Naive thymus-derived CD8-positive, alpha-beta T cell (primary cell): ENCODE data around the gene CAMK2D. TPM values are rescaled to one million over a fixed set of nuclear protein-coding genes. Genes with fewer than 3 reads are reported as not detected.

ENCODE experiments used
- ATAC-seq, 2 donors: fragments of 150-1000 bp; cut with Tn5 transposase in 1 of 2; sonication (Bioruptor Pico), chemical (Tn5 transposase) in 1 of 2; 1 replicate in 1 of 2; 2 replicates in 1 of 2; pipeline ENCODE4 v1.10.0; 2021; ENCODE audit warnings: mild to moderate bottlenecking in 2 of 2, moderate library complexity in 2 of 2
- POLR2A ChIA-PET: fragments of 350-600 bp; sonication (Branson Sonifier 250); formaldehyde crosslinking; loops from one replicate; lab custom pipeline; 2021; ENCODE audit warnings: antibody characterized with exemption; lab: Charles Lee
- DNase-seq, 10 donors: peaks; one replicate each; pipeline versions ENCODE4 v3.0.0 to v3.0.0-alpha.2; 2020 to 2022
- H3K27ac Mint-ChIP-seq, 10 donors: one replicate each; pipeline ENCODE4 v1.8.0; 2020 to 2022; ENCODE audit warnings: mild to moderate bottlenecking in 10 of 10, mixed read lengths in 10 of 10, moderate library complexity in 4 of 10, inconsistent platforms in 1 of 10
- H3K27me3 Mint-ChIP-seq, 5 donors: one replicate each; pipeline ENCODE4 v1.8.0; 2021 to 2022; ENCODE audit warnings: mixed read lengths in 5 of 5
- H3K36me3 Mint-ChIP-seq, 3 donors: one replicate each; pipeline ENCODE4 v1.8.0; 2020 to 2022; ENCODE audit warnings: mixed read lengths in 3 of 3, mild to moderate bottlenecking in 2 of 3, inconsistent platforms in 1 of 3
- H3K4me1 Mint-ChIP-seq, 4 donors: one replicate each; pipeline ENCODE4 v1.8.0; 2021 to 2022; ENCODE audit warnings: mixed read lengths in 4 of 4
- H3K4me3 Mint-ChIP-seq, 10 donors: one replicate each; pipeline ENCODE4 v1.8.0; 2020 to 2022; ENCODE audit warnings: mild to moderate bottlenecking in 10 of 10, mixed read lengths in 10 of 10, moderate library complexity in 6 of 10, inconsistent platforms in 1 of 10
- H3K9me3 Mint-ChIP-seq, 9 donors: one replicate each; pipeline ENCODE4 v1.8.0; 2020 to 2022; ENCODE audit warnings: mixed read lengths in 9 of 9, mild to moderate bottlenecking in 3 of 9, inconsistent platforms in 1 of 9, moderate library complexity in 1 of 9
- polyA plus RNA-seq, 3 donors: library from polyadenylated mRNA; unstranded; fragments of 300-500 nt; fragmentation: Illumina TruSeq; gene quantifications; one replicate each; pipeline ENCODE4 v1.2.3, GENCODE V29; 2021
- total RNA-seq, 8 experiments: library from RNA in 2 of 8; stranded (reverse) in 2 of 8; gene quantifications; one replicate each; pipeline ENCODE4 v1.2.3 and lab custom pipeline; 2021 to 2026

The CAMK2D gene
- total and polyA plus RNA-seq, 5 experiments from 2014 or later, result 10.4 to 40.8 (median 12.0) TPM

GRCh38 chr4:113745711-113746110 lies 15.8 kb downstream of the CAMK2D start:
- Mint-ChIP-seq H3K4me1 (peaks cover 15 to 23% (median 19%) of the 10 kb centered on the region in 4 donors), H3K27me3 (no peaks in the 10 kb centered on the region), H3K9me3 (no peaks in the 10 kb centered on the region), H3K36me3 (peaks cover 8 to 21% (median 20%) of the 10 kb centered on the region in 3 donors), H3K4me3 (no peak overlapping the region), H3K27ac (no peak overlapping the region)
- ATAC-seq, result no peak
- DNase-seq, result no peak
- POLR2A ChIA-PET, result no interaction called here

GRCh38 chr4:113744667-113745240 lies 16.8 kb downstream of the CAMK2D start:
- DNase-seq, result no peak
- Mint-ChIP-seq H3K27me3 (no peaks in the 10 kb centered on the region), H3K9me3 (no peaks in the 10 kb centered on the region), H3K27ac (no peak overlapping the region), H3K36me3 (peaks cover 7 to 15% (median 12%) of the 10 kb centered on the region in 3 donors), H3K4me1 (peaks cover 11 to 22% (median 17%) of the 10 kb centered on the region in 4 donors), H3K4me3 (no peak overlapping the region)
- POLR2A ChIA-PET, result no interaction called here
- ATAC-seq, result no peak

- no peaks in the 10 kb centered on the region for H3K9me3 Mint-ChIP-seq
- H3K27me3 Mint-ChIP-seq, result no peaks in the 10 kb centered on the region
- peaks cover 7 to 16% (median 15%) of the 10 kb centered on the region in 3 donors for H3K36me3 Mint-ChIP-seq
- H3K27ac Mint-ChIP-seq, result no peak overlapping the region
- H3K4me1 Mint-ChIP-seq, result peaks cover 15 to 30% (median 25%) of the 10 kb centered on the region in 4 donors
- DNase-seq (no peak), ATAC-seq (no peak)
- POLR2A ChIA-PET, result no interaction called here
- H3K4me3 Mint-ChIP-seq, result no peak overlapping the region
These were observed 17.8 kb downstream of the CAMK2D start for GRCh38 chr4:113743690-113744089.

- POLR2A ChIA-PET, result no interaction called here
These were observed 18.9 kb downstream of the CAMK2D start for GRCh38 chr4:113742643-113743042.

GRCh38 chr4:113741956-113742355 lies 19.6 kb downstream of the CAMK2D start:
- DNase-seq (no peak), ATAC-seq (no peak)
- no peak overlapping the region for H3K4me3 Mint-ChIP-seq
- POLR2A ChIA-PET, result no interaction called here
- H3K27me3 Mint-ChIP-seq, result no peaks in the 10 kb centered on the region
- no peaks in the 10 kb centered on the region for H3K9me3 Mint-ChIP-seq
- peaks cover 7% of the 10 kb centered on the region in 3 donors for H3K36me3 Mint-ChIP-seq
- peak overlapping the region in 3 of 10 donors; percentile 60 to 88 (median 67) for H3K27ac Mint-ChIP-seq
- peaks cover 13 to 32% (median 29%) of the 10 kb centered on the region in 4 donors for H3K4me1 Mint-ChIP-seq

More at GRCh38 chr4:113742643-113743042, 18.9 kb downstream of the CAMK2D start:
- H3K4me1 Mint-ChIP-seq, result peaks cover 13 to 30% (median 26%) of the 10 kb centered on the region in 4 donors
- DNase-seq (no peak), ATAC-seq (no peak)
- H3K4me3 Mint-ChIP-seq, result no peak overlapping the region
- no peaks in the 10 kb centered on the region for H3K27me3 Mint-ChIP-seq
- no peak overlapping the region for H3K27ac Mint-ChIP-seq
- no peaks in the 10 kb centered on the region for H3K9me3 Mint-ChIP-seq
- peaks cover 7 to 9% (median 9%) of the 10 kb centered on the region in 3 donors for H3K36me3 Mint-ChIP-seq

GRCh38 chr4:113740857-113741379 lies 20.6 kb downstream of the CAMK2D start:
- DNase-seq (no peak), ATAC-seq (no peak)
- no peaks in the 10 kb centered on the region for H3K27me3 Mint-ChIP-seq
- H3K36me3 Mint-ChIP-seq, result peaks cover 7% of the 10 kb centered on the region in 3 donors
- H3K4me3 Mint-ChIP-seq, result no peak overlapping the region
- POLR2A ChIA-PET, result no interaction called here
- no peaks in the 10 kb centered on the region for H3K9me3 Mint-ChIP-seq
- H3K27ac Mint-ChIP-seq, result peak overlapping the region in 5 of 10 donors; percentile 0 to 36 (median 3)
- peaks cover 14 to 36% (median 36%) of the 10 kb centered on the region in 4 donors for H3K4me1 Mint-ChIP-seq

GRCh38 chr4:113739197-113739596 lies 22.3 kb downstream of the CAMK2D start:
- no peaks in the 10 kb centered on the region for H3K9me3 Mint-ChIP-seq
- H3K36me3 Mint-ChIP-seq, result peaks cover 7 to 16% (median 13%) of the 10 kb centered on the region in 3 donors
- peak overlapping the region in 9 of 10 donors; percentile 26 to 87 (median 52) for H3K27ac Mint-ChIP-seq
- peak; percentile 44 to 68 for ATAC-seq
- peak overlapping the region in 4 of 10 donors; percentile 6 to 64 (median 26) for H3K4me3 Mint-ChIP-seq
- no peak for DNase-seq
- POLR2A ChIA-PET, result no interaction called here
- H3K27me3 Mint-ChIP-seq, result no peaks in the 10 kb centered on the region
- peaks cover 14 to 45% (median 37%) of the 10 kb centered on the region in 4 donors for H3K4me1 Mint-ChIP-seq

- H3K4me3 Mint-ChIP-seq, result no peak overlapping the region
- H3K27ac Mint-ChIP-seq, result no peak overlapping the region
- H3K9me3 Mint-ChIP-seq, result no peaks in the 10 kb centered on the region
- POLR2A ChIA-PET, result interaction anchor here (0.7 kb wide), 1 partner anchor 35 kb away, joined by 3 read pairs; no protein-coding TSS in a partner anchor
- H3K4me1 Mint-ChIP-seq, result peaks cover 14 to 55% (median 39%) of the 10 kb centered on the region in 4 donors
- no peaks in the 10 kb centered on the region for H3K27me3 Mint-ChIP-seq
- DNase-seq (no peak), ATAC-seq (no peak)
- H3K36me3 Mint-ChIP-seq, result peaks cover 7 to 19% (median 13%) of the 10 kb centered on the region in 3 donors
These were observed 23.3 kb downstream of the CAMK2D start for GRCh38 chr4:113738251-113738650.

GRCh38 chr4:113733685-113734084 lies 27.9 kb downstream of the CAMK2D start:
- POLR2A ChIA-PET, result no interaction called here
- Mint-ChIP-seq H3K4me1 (peaks cover 14 to 66% (median 38%) of the 10 kb centered on the region in 4 donors), H3K36me3 (peaks cover 0 to 37% (median 17%) of the 10 kb centered on the region in 3 donors), H3K27me3 (no peaks in the 10 kb centered on the region), H3K27ac (no peak overlapping the region), H3K4me3 (no peak overlapping the region), H3K9me3 (no peaks in the 10 kb centered on the region)
- no peak for ATAC-seq
- DNase-seq, result no peak

- peaks cover 16 to 72% (median 42%) of the 10 kb centered on the region in 4 donors for H3K4me1 Mint-ChIP-seq
- no peaks in the 10 kb centered on the region for H3K9me3 Mint-ChIP-seq
- POLR2A ChIA-PET, result no interaction called here
- H3K27ac Mint-ChIP-seq, result no peak overlapping the region
- no peaks in the 10 kb centered on the region for H3K27me3 Mint-ChIP-seq
- H3K4me3 Mint-ChIP-seq, result no peak overlapping the region
- DNase-seq, result no peak
- peaks cover 0 to 41% (median 19%) of the 10 kb centered on the region in 3 donors for H3K36me3 Mint-ChIP-seq
- no peak for ATAC-seq
These were observed 28.5 kb downstream of the CAMK2D start for GRCh38 chr4:113732967-113733527.

- DNase-seq, result no peak
- Mint-ChIP-seq H3K9me3 (no peaks in the 10 kb centered on the region), H3K36me3 (peaks cover 0 to 41% (median 20%) of the 10 kb centered on the region in 3 donors), H3K27me3 (no peaks in the 10 kb centered on the region), H3K4me1 (peaks cover 15 to 77% (median 56%) of the 10 kb centered on the region in 4 donors), H3K27ac (peak overlapping the region in 2 of 10 donors; percentile 13 to 15), H3K4me3 (peak overlapping the region in 1 of 10 donors; percentile 31)
- no peak for ATAC-seq
- POLR2A ChIA-PET, result no interaction called here
These were observed 30.9 kb downstream of the CAMK2D start for GRCh38 chr4:113730467-113731216.

GRCh38 chr4:113727802-113728201 lies 33.7 kb downstream of the CAMK2D start:
- POLR2A ChIA-PET, result interaction anchor here (0.7 to 0.8 kb wide), 2 partner anchors 35 to 92 kb away, joined by 3 read pairs; no protein-coding TSS in a partner anchor
- Mint-ChIP-seq H3K4me3 (peak overlapping the region in 1 of 10 donors; percentile 2), H3K27me3 (no peaks in the 10 kb centered on the region), H3K27ac (peak overlapping the region in 2 of 10 donors; percentile 26 to 31), H3K36me3 (peaks cover 0 to 30% (median 11%) of the 10 kb centered on the region in 3 donors), H3K4me1 (peaks cover 13 to 57% (median 49%) of the 10 kb centered on the region in 4 donors), H3K9me3 (no peaks in the 10 kb centered on the region)
- no peak for ATAC-seq
- DNase-seq, result no peak
